IPS-20b (cell line): ENCODE measurements around the gene ZNF618.

Experiments used
- H3K27ac ChIP-seq: one replicate; pipeline ENCODE4 v1.5.1; 2013; ENCODE audit warnings: low read length
- H3K27me3 ChIP-seq: 2 replicates; pipeline ENCODE4 v1.6.1; 2013; ENCODE audit warnings: mild to moderate bottlenecking, low read length, inconsistent platforms; ENCODE audit not compliant: insufficient read depth
- H3K36me3 ChIP-seq: 2 replicates; pipeline ENCODE4 v1.6.1; 2013; ENCODE audit warnings: low read depth, mild to moderate bottlenecking, inconsistent platforms, low read length, moderate library complexity; ENCODE audit not compliant: insufficient read depth
- H3K4me1 ChIP-seq: 2 replicates; pipeline ENCODE4 v1.6.1; 2013; ENCODE audit warnings: mild to moderate bottlenecking, control low read depth, inconsistent platforms, low read length, moderate library complexity; ENCODE audit not compliant: insufficient read depth
- H3K4me3 ChIP-seq: 2 replicates; pipeline ENCODE4 v1.5.1; 2013; ENCODE audit warnings: mild to moderate bottlenecking, low read length, inconsistent platforms
- H3K9ac ChIP-seq: 2 replicates; pipeline ENCODE4 v1.6.1; 2013; ENCODE audit warnings: low read depth, mild to moderate bottlenecking, inconsistent platforms, low read length, moderate library complexity
- H3K9me3 ChIP-seq: 2 replicates; pipeline ENCODE4 v1.6.1; 2013; ENCODE audit warnings: mild to moderate bottlenecking, low read depth, low read length, inconsistent platforms; ENCODE audit not compliant: insufficient read depth

ZNF618 gene

DNA sequence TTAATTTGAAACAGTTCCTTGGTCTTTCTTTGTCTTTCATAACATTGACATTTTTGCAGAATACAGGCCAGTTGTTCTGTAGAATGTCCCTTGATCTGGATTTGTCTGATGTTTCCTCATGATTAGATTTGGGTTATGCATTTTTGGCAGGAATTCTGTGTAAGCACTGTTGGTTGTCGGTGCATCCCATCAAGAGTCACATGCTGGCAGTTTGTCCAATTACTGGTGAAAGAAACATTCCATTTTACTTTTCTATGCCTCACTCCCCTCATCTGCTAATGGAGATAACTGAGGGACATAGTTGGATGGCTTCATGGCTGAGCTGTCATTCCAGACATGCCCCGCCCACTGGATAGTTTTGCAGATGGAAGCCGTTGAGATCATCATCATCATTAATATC is 7.6 kb upstream of the ZNF618 start:
- Histone ChIP-seq H3K27me3 (0 out of 2 replicates have a peak, but pooled peaks cover 9% of the 10 kb centered on the region), H3K36me3 (no peaks in the 10 kb centered on the region), H3K9ac (no peak overlapping the region), H3K9me3 (no peaks in the 10 kb centered on the region), H3K4me3 (no peak overlapping the region), H3K4me1 (no peaks in the 10 kb centered on the region; the same call in 1 of the 2 replicates), H3K27ac (no peak overlapping the region)

- H3K27me3 ChIP-seq: peaks cover 18% of the 10 kb centered on the region
- H3K4me3 ChIP-seq: no peak overlapping the region
- H3K9ac ChIP-seq: no peak overlapping the region
- H3K4me1 ChIP-seq: no peaks in the 10 kb centered on the region; the same call in 1 of the 2 replicates
- no peaks in the 10 kb centered on the region for H3K36me3 ChIP-seq
- no peaks in the 10 kb centered on the region for H3K9me3 ChIP-seq
- H3K27ac ChIP-seq: no peak overlapping the region
These were observed 3.5 kb upstream of the ZNF618 start for GRCh38 chr9:113872485-113873143.

DNA sequence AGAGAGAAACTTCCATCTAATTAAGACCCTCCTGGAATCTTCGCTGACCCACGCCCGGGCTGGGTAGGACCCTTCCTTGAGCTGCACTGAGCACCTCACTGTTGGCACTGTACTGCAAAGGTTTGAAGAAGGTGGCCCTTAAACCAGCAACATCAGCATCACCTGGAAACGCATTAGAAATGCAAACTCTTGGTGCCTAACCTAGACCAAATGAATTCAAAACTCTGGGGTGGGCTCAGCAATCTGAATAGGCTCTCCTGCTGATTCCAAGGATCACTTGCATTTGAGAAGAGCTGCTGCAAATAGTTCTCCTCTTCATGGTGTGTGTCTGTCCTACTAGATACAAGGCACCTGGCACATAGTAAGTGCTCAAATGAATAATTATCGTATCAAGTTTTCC is 2.7 kb upstream of the ZNF618 start:
- Histone ChIP-seq H3K36me3 (no peaks in the 10 kb centered on the region), H3K4me3 (no peak overlapping the region), H3K9me3 (no peaks in the 10 kb centered on the region), H3K4me1 (no peaks in the 10 kb centered on the region; the same call in 1 of the 2 replicates), H3K27me3 (peaks cover 18% of the 10 kb centered on the region), H3K27ac (no peak overlapping the region), H3K9ac (no peak overlapping the region)

DNA sequence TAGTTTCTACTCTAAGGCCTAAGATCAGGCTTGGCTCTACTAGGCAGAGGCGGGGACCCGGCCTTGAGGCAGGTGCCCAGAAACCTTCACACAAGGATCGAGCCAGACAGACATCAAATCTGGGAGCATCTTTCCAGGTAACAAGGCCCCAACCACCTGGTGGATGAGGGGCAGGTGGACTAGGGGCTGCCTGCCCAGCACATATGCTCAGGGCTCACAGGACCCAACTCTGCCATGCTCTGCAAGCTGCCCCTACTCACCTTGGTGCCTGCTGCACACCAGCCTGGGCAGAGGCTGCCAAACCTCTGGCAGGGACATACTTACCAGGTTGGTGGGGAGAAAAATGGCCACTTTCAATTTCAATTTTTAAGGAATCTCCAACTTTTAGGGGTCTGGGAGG is 2.2 kb upstream of the ZNF618 start:
- Histone ChIP-seq H3K4me3 (no peak overlapping the region), H3K9ac (no peak overlapping the region), H3K9me3 (no peaks in the 10 kb centered on the region), H3K27ac (no peak overlapping the region), H3K27me3 (peaks cover 18% of the 10 kb centered on the region), H3K36me3 (no peaks in the 10 kb centered on the region), H3K4me1 (no peaks in the 10 kb centered on the region; the same call in 1 of the 2 replicates)

DNA sequence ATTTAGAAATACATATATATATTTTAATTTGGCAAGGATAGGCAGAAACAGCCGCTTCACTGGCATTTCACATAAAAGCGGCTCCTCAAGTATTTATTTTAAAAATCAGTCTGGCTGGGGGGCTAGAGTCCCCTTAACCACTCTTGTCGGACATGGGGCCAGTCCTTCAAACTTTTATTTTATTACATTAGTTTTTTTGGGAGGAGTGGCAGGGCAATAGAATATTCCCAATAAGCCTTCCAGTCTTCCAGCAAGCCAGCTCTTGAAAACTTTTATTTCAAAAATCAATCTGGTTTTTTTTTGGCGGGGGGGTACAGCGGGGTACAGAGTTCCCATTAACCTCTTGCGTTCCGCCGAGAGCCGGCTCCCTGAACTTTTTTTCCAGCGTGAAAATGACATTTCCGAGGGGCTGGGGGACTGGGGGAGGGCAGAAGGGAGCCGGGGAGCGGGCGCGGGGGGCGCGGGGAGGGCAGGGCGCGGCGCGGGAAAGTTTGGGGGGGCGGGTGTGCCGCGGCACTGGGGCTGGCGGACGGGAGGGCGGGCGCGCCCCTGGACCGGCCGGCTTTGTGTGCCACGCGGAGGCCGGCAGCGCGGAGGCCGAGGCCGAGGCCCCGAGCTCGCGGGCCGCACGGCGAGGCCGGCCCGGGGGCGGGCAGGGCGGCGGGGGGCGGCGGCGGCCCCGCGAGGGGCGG is 504 bp upstream of the ZNF618 start:
- H3K27me3 ChIP-seq: peaks cover 18% of the 10 kb centered on the region
- no peaks in the 10 kb centered on the region; the same call in 1 of the 2 replicates for H3K4me1 ChIP-seq
- peak overlapping the region; percentile 34; the same call in 1 of the 2 replicates for H3K9ac ChIP-seq
- H3K9me3 ChIP-seq: no peaks in the 10 kb centered on the region
- H3K4me3 ChIP-seq: peak overlapping the region; percentile 54; the same call in 1 of the 2 replicates
- H3K27ac ChIP-seq: no peak overlapping the region
- H3K36me3 ChIP-seq: no peaks in the 10 kb centered on the region

- Histone ChIP-seq H3K4me3 (peak overlapping the region; percentile 74), H3K27ac (no peak overlapping the region), H3K9me3 (no peaks in the 10 kb centered on the region), H3K4me1 (no peaks in the 10 kb centered on the region; the same call in 1 of the 2 replicates), H3K36me3 (no peaks in the 10 kb centered on the region), H3K27me3 (peaks cover 13% of the 10 kb centered on the region), H3K9ac (peak overlapping the region; percentile 67)
These were observed 872 bp downstream of the ZNF618 start for GRCh38 chr9:113876993-113877368.

GRCh38 chr9:113879318-113879717 is 3.2 kb downstream of the ZNF618 start:
- no peak overlapping the region for H3K9ac ChIP-seq
- H3K27me3 ChIP-seq: peaks cover 9% of the 10 kb centered on the region; the same call in 1 of the 2 replicates
- H3K36me3 ChIP-seq: no peaks in the 10 kb centered on the region
- H3K9me3 ChIP-seq: no peaks in the 10 kb centered on the region
- H3K4me3 ChIP-seq: no peak overlapping the region
- H3K27ac ChIP-seq: no peak overlapping the region
- no peaks in the 10 kb centered on the region for H3K4me1 ChIP-seq

GRCh38 chr9:113879911-113880310 is 3.8 kb downstream of the ZNF618 start:
- no peak overlapping the region for H3K4me3 ChIP-seq
- no peaks in the 10 kb centered on the region for H3K4me1 ChIP-seq
- no peaks in the 10 kb centered on the region for H3K36me3 ChIP-seq
- no peak overlapping the region for H3K27ac ChIP-seq
- H3K27me3 ChIP-seq: peaks cover 6% of the 10 kb centered on the region; the same call in 1 of the 2 replicates
- no peaks in the 10 kb centered on the region for H3K9me3 ChIP-seq
- no peak overlapping the region for H3K9ac ChIP-seq

DNA sequence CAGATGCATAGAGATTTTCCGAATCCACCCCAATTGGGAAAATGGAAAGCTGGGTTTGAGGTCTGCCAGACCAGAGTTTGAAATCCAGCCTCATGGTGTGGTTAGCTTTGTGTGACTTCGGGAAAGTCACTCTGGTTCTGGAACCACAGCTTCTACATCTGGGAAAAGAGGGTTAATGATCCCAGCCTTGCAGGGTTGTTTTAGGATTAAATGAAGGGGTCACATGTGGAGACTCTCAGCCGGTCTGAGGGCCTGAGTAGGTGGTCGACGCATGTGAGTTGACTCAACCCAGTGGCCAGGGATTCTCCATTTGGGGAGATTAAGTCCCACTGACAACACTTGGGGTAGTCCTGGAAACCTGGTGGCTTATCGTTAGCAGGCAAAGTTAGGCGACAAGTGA is 6.1 kb downstream of the ZNF618 start:
- Histone ChIP-seq H3K4me1 (peaks cover 14% of the 10 kb centered on the region; the same call in 1 of the 2 replicates), H3K36me3 (no peaks in the 10 kb centered on the region), H3K27ac (no peak overlapping the region), H3K4me3 (no peak overlapping the region), H3K27me3 (no peaks in the 10 kb centered on the region), H3K9me3 (no peaks in the 10 kb centered on the region), H3K9ac (no peak overlapping the region)

- Histone ChIP-seq H3K27ac (no peak overlapping the region), H3K4me3 (no peak overlapping the region), H3K9me3 (no peaks in the 10 kb centered on the region), H3K27me3 (no peaks in the 10 kb centered on the region), H3K36me3 (no peaks in the 10 kb centered on the region), H3K4me1 (peaks cover 18% of the 10 kb centered on the region; the same call in 1 of the 2 replicates), H3K9ac (no peak overlapping the region)
These were observed 6.6 kb downstream of the ZNF618 start for GRCh38 chr9:113882636-113883164.

DNA sequence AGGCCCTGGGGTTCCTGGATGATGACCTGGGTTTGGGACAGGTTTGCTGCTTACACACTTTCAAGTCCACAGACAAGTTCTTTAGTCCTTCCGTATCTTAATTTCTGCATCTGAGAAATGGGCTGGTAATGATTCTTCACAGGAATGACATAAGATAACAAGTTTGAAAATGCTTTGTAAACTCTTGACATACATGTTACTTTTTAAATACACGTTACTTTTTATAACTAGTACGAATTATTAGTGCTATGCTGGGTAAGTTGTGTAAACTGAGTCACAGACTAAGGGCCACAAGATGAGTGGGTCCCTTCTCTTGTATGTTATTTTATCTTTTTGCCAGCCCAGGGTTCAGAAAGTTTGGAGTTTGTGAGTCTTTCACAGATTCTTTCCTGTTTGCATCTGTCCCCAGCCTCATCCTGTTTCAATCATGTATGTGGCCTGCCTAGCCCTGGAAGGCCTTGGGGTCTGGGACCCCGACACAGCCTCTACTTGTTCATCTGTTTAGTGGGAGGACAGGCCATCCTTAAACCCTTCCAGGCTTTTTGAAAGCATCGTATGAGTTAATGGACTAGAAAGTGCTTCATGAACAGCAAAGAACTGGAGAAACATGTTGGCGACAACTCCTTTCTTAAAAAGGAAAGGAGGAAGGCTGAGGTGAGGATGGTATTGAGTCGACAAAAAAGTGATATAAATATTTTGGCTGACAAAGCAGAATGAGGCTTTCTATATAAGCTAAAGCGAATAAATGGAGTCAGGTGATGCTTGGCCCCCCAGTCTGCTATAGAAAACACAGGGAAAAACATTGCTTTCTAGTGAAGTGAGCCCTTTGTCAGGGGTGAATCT is 9.3 kb downstream of the ZNF618 start:
- Histone ChIP-seq H3K9ac (no peak overlapping the region), H3K27me3 (no peaks in the 10 kb centered on the region), H3K4me1 (peaks cover 22% of the 10 kb centered on the region), H3K9me3 (peaks cover 2% of the 10 kb centered on the region; the same call in 1 of the 2 replicates), H3K27ac (no peak overlapping the region), H3K4me3 (no peak overlapping the region), H3K36me3 (peaks cover 10% of the 10 kb centered on the region; the same call in 1 of the 2 replicates)
